Gastrocnemius medialis (tissue), 4 donors: ENCODE results near the gene PDE4B.

ENCODE experiments used
- CTCF ChIP-seq, 5 experiments: fragments of 450-650 bp in 3 of 5; fragments of 200-600 bp in 2 of 5; sonication (generic) in 2 of 5; IDR thresholded peaks in 4 of 5; conservative IDR thresholded peaks in 1 of 5; 1 replicate in 4 of 5; 2 replicates in 1 of 5; pipeline ENCODE4 v1.5.1; 2016 to 2019; ENCODE audit warnings: antibody characterized with exemption in 5 of 5, mild to moderate bottlenecking in 3 of 5, moderate library complexity in 3 of 5
- POLR2A ChIP-seq, 2 donors: fragments of 450-650 bp; IDR thresholded peaks; one replicate each; pipeline ENCODE4 v1.6.1; 2017; ENCODE audit warnings: antibody characterized with exemption in 2 of 2, mild to moderate bottlenecking in 2 of 2, moderate library complexity in 2 of 2

- TF ChIP-seq CTCF (IDR thresholded peaks at IDR 0.05 in 4 of 5, conservative IDR thresholded peaks at IDR 0.05 in 1 of 5) (no peak), POLR2A (IDR thresholded peaks at IDR 0.05) (no peak)
Observed at GRCh38 chr1:65799601-65800000, 6.9 kb downstream of the PDE4B start.
